Keratinocyte (primary cell): ENCODE measurements around the gene IGFBP1. TPM values are rescaled to one million over a fixed set of nuclear protein-coding genes. Genes with fewer than 3 reads are reported as not detected.

Experiments used
- DNase-seq: peaks from one replicate; pipeline ENCODE4 v3.0.0-alpha.2; 2011; ENCODE audit warnings: low read depth, missing footprints, low spot score
- FAIRE-seq: peaks from 2 replicates; lab custom pipeline; 2011; peaks lifted over from hg19 to GRCh38; lab: Jason Lieb, UNC
- H2AFZ ChIP-seq: 2 replicates; pipeline ENCODE4 v1.6.0; 2012; ENCODE audit warnings: low read length, control low read depth, inconsistent platforms; ENCODE audit not compliant: control insufficient read depth
- H3K27ac ChIP-seq: 2 replicates; pipeline ENCODE4 v1.5.1; 2011; ENCODE audit warnings: low read length; ENCODE audit not compliant: control insufficient read depth, insufficient read depth
- H3K27me3 ChIP-seq: 3 replicates; pipeline ENCODE4 v1.6.0; 2011; ENCODE audit warnings: low read length; ENCODE audit not compliant: control insufficient read depth, insufficient read depth; ENCODE audit errors: extremely low read depth
- H3K36me3 ChIP-seq, 2 experiments: 2 replicates in 1 of 2; 3 replicates in 1 of 2; pipeline ENCODE4 v1.5.1; 2011; ENCODE audit warnings: low read length in 2 of 2, mild to moderate bottlenecking in 1 of 2; ENCODE audit not compliant: control insufficient read depth in 2 of 2, insufficient read depth in 2 of 2; ENCODE audit errors: extremely low read depth in 1 of 2
- H3K4me1 ChIP-seq: 3 replicates; pipeline ENCODE4 v1.5.1; 2011; ENCODE audit warnings: low read length; ENCODE audit not compliant: control insufficient read depth, insufficient read depth; ENCODE audit errors: extremely low read depth
- H3K4me2 ChIP-seq: 3 replicates; pipeline ENCODE4 v1.6.0; 2011; ENCODE audit warnings: low read depth, low read length; ENCODE audit not compliant: control insufficient read depth, insufficient read depth; ENCODE audit errors: extremely low read depth
- H3K4me3 ChIP-seq, 3 experiments: fragments of 200-600 bp in 1 of 3; sonication (generic) in 1 of 3; 2 replicates in 2 of 3; 3 replicates in 1 of 3; pipeline ENCODE4 v1.5.1; 2011 to 2016; ENCODE audit warnings: low read length in 3 of 3, mild to moderate bottlenecking in 3 of 3, control low read depth in 2 of 3, inconsistent platforms in 1 of 3, low read depth in 1 of 3, mixed read lengths in 1 of 3, mixed run types in 1 of 3, moderate library complexity in 1 of 3; ENCODE audit not compliant: control insufficient read depth in 2 of 3, insufficient read depth in 2 of 3; ENCODE audit errors: extremely low read depth in 1 of 3
- H3K79me2 ChIP-seq: 2 replicates; pipeline ENCODE4 v1.6.0; 2012; ENCODE audit warnings: low read length; ENCODE audit not compliant: control insufficient read depth, insufficient read depth
- H3K9ac ChIP-seq: 3 replicates; pipeline ENCODE4 v1.6.0; 2011; ENCODE audit warnings: low read length; ENCODE audit not compliant: control insufficient read depth, insufficient read depth; ENCODE audit errors: extremely low read depth
- H3K9me1 ChIP-seq: 3 replicates; pipeline ENCODE4 v1.6.0; 2011; ENCODE audit warnings: low read length; ENCODE audit not compliant: control insufficient read depth, insufficient read depth; ENCODE audit errors: extremely low read depth
- H3K9me3 ChIP-seq: 2 replicates; pipeline ENCODE4 v1.5.1; 2012; ENCODE audit warnings: low read depth, low read length; ENCODE audit not compliant: control insufficient read depth
- H4K20me1 ChIP-seq: 3 replicates; pipeline ENCODE4 v1.6.0; 2011; ENCODE audit warnings: low read length; ENCODE audit not compliant: control insufficient read depth, insufficient read depth; ENCODE audit errors: extremely low read depth
- EZH2 ChIP-seq: IDR thresholded peaks from one replicate; pipeline ENCODE4 v1.6.1; 2012; ENCODE audit warnings: inconsistent platforms, mild to moderate bottlenecking, low read length, moderate library complexity
- dilution Hi-C: fragments of 300-500 bp; cut with MboI; formaldehyde crosslinking; loops from one replicate; pipeline ENCODE4 v1.7.0; 2020; ENCODE audit warnings: low sequenced_read_pairs; ENCODE audit not compliant: extremely low pct_ligation_motif_present
- polyA plus RNA-seq, 5 experiments: library from polyadenylated mRNA; depleted of rRNA in 3 of 5; stranded (reverse) in 3 of 5; stranded (forward) in 1 of 5; unstranded in 1 of 5; fragments of >200 nt; gene quantifications; 1 replicate in 1 of 5; 2 replicates in 3 of 5; 3 replicates in 1 of 5; pipeline versions ENCODE4 v1.2.1 to v1.2.3, GENCODE V29; 2011 to 2012; ENCODE audit warnings: missing spikeins in 2 of 5, low read depth in 1 of 5, low replicate concordance in 1 of 5
- TF ChIP-seq, protein P1 (sequence below), 3 experiments: IDR thresholded peaks in 1 of 3; conservative IDR thresholded peaks in 1 of 3; optimal IDR thresholded peaks in 1 of 3; 2 replicates in 2 of 3; 3 replicates in 1 of 3; pipeline versions ENCODE3 to v1.5.1; 2011; ENCODE audit warnings: low read length in 3 of 3, mild to moderate bottlenecking in 3 of 3, moderate library complexity in 2 of 3, control low read depth in 1 of 3, inconsistent platforms in 1 of 3; ENCODE audit not compliant: insufficient read depth in 2 of 3; ENCODE audit errors: extremely low read depth in 1 of 3

IGFBP1 gene
- polyA plus RNA-seq, 1 donor (not counting 4 experiments of a cell fraction or from before 2014, with no cell fraction given) = not detected

DNA sequence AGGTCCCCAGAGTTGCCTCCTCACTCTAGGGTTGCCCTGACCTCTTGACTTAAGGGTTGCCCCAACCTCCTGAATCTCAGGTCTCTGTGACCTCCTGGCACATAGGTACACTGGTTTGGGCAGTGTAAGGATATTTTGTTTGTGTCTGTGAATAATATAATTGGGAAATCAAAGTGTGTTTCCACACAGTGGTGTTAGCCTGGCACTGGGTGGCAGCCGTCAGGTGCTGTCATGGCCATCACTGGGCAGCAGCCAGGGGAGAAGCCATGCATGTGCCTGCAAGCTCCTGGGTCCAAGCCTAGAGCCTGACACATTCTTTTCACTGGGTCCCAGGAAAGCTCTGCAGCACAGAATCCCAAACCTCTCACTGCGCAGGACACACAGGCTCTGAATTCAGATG lies 11.8 kb upstream of the IGFBP1 start:
- H3K4me1 ChIP-seq = peaks cover 18% of the 10 kb centered on the region
- no peak overlapping the region for H3K27ac ChIP-seq
- H2AFZ ChIP-seq = no peak overlapping the region
- H3K4me2 ChIP-seq = no peak overlapping the region
- FAIRE-seq (no peak), DNase-seq (no peak)
- H3K4me3 ChIP-seq = no peak overlapping the region
- H3K9me1 ChIP-seq = no peaks in the 10 kb centered on the region
- peaks cover 1% of the 10 kb centered on the region for H3K9me3 ChIP-seq
- no peaks in the 10 kb centered on the region for H3K36me3 ChIP-seq
- dilution Hi-C loops = no loop called here
- no peak overlapping the region for H3K9ac ChIP-seq
- no peaks in the 10 kb centered on the region for H3K27me3 ChIP-seq
- TF ChIP-seq EZH2 = no peak
- TF ChIP-seq, protein P1, sequence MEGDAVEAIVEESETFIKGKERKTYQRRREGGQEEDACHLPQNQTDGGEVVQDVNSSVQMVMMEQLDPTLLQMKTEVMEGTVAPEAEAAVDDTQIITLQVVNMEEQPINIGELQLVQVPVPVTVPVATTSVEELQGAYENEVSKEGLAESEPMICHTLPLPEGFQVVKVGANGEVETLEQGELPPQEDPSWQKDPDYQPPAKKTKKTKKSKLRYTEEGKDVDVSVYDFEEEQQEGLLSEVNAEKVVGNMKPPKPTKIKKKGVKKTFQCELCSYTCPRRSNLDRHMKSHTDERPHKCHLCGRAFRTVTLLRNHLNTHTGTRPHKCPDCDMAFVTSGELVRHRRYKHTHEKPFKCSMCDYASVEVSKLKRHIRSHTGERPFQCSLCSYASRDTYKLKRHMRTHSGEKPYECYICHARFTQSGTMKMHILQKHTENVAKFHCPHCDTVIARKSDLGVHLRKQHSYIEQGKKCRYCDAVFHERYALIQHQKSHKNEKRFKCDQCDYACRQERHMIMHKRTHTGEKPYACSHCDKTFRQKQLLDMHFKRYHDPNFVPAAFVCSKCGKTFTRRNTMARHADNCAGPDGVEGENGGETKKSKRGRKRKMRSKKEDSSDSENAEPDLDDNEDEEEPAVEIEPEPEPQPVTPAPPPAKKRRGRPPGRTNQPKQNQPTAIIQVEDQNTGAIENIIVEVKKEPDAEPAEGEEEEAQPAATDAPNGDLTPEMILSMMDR (optimal IDR thresholded peaks at IDR 0.05 in 1 of 3, IDR thresholded peaks at IDR 0.05 in 1 of 3, conservative IDR thresholded peaks at IDR 0.05 in 1 of 3; ENCODE audit: extremely low read depth in 1 of 3, insufficient read depth in 2 of 3, low read length in 3 of 3) = no peak
- no peaks in the 10 kb centered on the region for H4K20me1 ChIP-seq
- no peaks in the 10 kb centered on the region for H3K79me2 ChIP-seq

DNA sequence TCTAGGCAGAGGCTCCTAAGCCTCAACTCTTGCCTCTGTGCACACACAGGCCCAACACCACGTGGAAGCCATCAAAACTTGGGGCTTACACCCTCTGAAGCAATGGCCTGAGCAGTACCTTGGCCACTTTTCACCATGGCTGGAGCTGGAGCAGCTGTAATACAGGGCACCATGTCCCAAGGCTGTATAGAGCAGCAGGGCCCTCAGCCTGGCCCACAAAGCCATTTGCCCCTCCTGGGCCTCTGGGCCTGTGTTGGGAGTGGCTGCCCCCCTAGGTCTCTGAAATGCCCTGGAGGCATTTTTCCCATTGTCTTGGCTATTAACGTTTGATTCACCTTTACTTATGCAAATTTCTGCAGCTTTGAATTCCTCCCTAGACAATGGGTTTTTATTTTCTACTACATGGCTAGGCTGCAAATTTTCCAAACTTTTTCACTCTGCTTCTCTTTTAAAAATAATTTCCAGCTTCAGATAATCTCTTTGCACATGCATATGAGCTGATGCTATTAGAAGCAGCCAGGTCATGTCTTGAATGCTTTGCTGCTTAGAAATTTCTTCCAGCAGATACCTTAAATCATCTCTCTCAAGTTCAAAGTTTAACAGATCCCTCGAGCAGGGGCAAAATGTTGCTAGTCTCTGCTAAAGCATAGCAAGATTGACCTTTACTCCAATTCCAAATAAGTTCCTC lies 9.7 kb upstream of the IGFBP1 start:
- no peak overlapping the region for H2AFZ ChIP-seq
- H3K79me2 ChIP-seq = no peaks in the 10 kb centered on the region
- no peaks in the 10 kb centered on the region for H3K36me3 ChIP-seq
- H3K9me1 ChIP-seq = no peaks in the 10 kb centered on the region
- DNase-seq (no peak), FAIRE-seq (no peak)
- no peak overlapping the region for H3K27ac ChIP-seq
- peaks cover 1% of the 10 kb centered on the region for H3K9me3 ChIP-seq
- no peak overlapping the region for H3K9ac ChIP-seq
- no peak overlapping the region for H3K4me3 ChIP-seq
- H3K27me3 ChIP-seq = no peaks in the 10 kb centered on the region
- no peak overlapping the region for H3K4me2 ChIP-seq
- peaks cover 14% of the 10 kb centered on the region for H3K4me1 ChIP-seq
- H4K20me1 ChIP-seq = no peaks in the 10 kb centered on the region
- dilution Hi-C loops = no loop called here
- TF ChIP-seq EZH2 = no peak
- TF ChIP-seq, protein P1 (optimal IDR thresholded peaks at IDR 0.05 in 1 of 3, IDR thresholded peaks at IDR 0.05 in 1 of 3, conservative IDR thresholded peaks at IDR 0.05 in 1 of 3; ENCODE audit: extremely low read depth in 1 of 3, insufficient read depth in 2 of 3, low read length in 3 of 3) = no peak
